AG08395 (cell line): Measurements from ENCODE around the gene HBQ1.
"Not testable (repeated sequence)": the region's sequence is repeated elsewhere in the genome, so short reads cannot be mapped to it uniquely, and the experiment has no call there.

Source experiments
- DNase-seq: peaks from one replicate; pipeline ENCODE4 v3.0.0; 2012; ENCODE audit warnings: mixed read lengths, low spot score

HBQ1 gene

DNA sequence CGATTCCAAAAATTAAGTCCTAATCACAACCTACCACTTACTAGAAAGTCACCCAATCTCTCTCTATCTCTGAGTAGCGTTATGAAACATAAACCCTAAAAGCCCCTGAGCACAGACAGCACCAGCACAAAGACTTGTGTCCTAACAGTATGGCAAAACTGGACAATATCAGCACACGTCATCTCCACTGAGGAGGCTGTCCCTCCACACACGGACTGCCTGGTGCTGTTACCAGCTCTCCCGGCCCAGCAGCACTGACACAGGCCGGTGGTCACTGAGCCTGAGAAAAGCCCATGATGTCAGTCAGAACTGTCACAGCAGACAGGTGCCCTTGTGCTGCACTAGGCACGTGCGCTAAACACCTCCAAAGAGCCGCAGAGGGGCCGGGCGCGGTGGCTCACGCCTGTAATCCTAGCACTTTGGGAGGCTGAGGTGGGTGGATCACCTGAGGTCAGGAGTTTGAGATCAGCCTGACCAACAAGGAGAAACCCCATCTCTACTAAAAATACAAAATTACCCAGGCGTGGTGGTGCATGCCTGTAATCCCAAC lies 31.4 kb downstream of the HBQ1 start:
- not testable (repeated sequence) for DNase-seq

DNA sequence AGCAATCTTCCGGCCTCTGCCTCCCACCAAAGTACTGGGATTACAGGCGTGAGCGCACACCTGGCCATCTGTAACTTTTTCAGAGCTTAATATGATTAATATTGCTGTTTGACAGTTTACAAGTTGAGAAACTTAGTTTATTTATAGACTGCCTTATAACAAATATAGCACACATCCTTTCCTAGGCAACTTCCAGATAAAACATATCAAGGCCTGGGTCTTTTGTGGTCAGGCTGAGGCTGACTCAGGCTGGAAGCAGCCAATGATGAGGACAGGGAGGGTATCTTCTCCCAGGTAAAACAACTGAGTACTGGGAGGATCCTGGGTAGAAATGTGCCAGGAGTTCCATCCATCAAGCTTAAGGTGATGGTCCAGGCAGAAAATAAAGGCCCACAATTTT lies 32.7 kb downstream of the HBQ1 start:
- DNase-seq, result no peak

DNA sequence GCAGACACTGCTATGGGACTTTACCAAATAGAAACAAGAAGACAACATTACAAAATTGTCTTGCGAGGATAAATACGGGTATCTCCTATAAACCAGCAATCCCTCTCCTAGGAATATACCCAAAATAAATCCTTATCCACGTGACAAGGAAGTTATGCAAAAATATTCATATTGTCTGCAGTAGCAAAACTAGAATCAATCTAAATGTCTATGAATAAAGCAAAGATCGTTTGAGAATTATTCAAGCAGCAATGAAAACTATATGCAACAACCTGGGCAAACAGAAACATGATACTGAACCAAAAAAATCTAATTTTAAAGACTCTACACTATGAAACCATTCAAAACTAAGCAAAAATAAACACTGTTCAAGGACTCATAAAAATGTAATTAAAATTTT lies 39.8 kb downstream of the HBQ1 start:
- no peak for DNase-seq

DNA sequence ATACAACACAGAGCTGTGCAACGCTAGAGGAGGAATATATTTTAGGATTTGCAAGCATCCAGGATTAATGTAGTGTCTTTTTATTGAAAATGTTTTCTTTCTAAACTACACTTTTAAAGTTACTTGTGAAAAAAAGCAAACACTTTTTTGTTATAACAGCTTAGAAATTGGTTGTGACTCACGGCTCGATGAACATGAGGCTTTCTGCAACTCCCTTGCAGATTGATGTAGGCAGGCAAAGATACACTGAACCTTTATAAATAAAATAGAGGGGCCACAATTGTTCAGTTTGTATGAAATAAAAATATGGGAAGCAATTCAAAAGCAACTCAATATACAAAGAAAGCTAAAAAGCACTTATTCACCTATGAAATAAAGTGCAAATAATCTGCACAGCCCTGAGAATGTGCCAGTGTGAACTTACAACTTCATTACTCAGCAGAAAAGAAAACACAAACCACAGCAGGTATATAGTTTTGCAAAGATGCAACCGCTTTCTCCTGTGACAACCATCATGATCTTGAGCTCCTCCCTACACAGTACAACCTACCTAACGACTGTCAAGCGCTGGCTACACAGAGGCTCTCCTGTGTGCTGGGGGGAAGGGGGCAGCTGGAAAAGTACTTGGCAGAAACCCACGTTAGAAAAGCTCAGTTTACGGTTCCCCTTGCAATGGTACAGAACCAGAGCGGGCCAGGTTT lies 48.0 kb downstream of the HBQ1 start:
- DNase-seq, result no peak

DNA sequence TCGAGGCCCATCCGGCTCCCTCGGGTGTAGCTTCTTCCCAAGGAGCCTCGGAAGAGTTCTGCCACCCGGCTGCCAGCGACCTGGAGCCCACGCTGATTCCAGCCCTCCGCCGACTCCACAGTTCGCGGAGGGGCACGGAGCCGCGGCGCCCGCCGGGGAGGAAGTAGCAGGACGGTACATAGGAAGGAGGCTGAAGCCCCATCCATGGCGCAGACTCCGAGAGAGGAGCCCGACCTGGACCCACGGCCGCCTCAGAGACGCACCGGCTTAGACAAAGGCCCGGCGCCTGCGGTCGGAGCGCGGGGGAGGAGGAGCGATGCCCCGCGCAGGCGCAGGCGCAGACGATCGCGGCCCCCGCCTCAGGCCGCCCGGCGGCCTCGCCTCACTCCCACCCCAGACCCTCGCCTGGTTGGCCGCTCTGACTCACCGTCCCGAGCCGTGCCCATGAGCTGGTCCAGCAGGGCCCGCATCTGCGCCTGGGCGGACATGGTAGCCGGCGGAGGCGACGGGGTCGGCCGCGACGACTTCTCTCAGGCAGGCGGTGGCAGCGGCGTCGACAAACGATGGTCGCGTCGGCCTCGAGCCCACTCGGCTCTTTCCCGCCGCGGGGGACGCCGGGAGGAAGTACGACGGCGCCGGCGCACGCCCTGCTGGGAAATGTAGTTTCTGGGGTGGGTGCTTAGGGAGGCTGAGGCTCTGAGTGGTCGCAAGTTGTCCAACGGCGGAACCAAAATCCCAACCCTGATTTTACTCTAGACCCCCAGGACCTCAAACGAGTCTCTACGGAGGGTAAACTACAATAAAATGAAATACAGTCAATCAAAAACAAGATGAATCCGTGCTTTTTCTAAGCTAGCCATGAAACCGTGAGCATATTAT lies 48.8 kb downstream of the HBQ1 start, which contains the start of gene LUC7L:
Gene LUC7L, minus strand, starts transcription at position 598 of the 879 bp plus-strand sequence. Its CDS starts 110 bp downstream, at position 488.
- DNase-seq, result peak; percentile 93

DNA sequence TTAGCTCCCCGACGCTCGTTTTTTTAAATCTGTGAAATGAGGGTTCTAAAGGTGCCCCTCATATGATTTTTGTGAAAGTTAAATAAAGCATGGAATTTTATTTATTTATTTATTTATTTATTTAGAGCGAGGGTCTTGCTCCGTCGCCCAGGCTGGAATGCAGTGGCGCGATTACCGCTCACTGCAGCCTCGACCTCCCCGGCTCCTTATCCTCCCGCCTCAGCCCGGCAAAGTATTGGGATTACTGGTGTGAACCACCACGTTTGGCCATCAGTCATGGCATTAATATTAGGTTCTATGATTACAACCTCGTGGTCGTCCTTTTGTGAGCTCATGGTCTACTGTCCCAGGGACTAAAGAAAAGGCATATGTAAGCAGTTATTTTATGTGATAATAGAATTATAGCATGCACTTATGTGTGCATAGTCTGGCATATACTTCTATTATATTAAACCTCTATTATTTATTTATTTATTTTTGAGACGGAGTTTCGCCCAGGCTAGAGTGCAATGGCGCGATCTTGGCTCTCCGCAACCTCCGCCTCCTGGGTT lies 49.5 kb downstream of the HBQ1 start:
- no peak for DNase-seq

DNA sequence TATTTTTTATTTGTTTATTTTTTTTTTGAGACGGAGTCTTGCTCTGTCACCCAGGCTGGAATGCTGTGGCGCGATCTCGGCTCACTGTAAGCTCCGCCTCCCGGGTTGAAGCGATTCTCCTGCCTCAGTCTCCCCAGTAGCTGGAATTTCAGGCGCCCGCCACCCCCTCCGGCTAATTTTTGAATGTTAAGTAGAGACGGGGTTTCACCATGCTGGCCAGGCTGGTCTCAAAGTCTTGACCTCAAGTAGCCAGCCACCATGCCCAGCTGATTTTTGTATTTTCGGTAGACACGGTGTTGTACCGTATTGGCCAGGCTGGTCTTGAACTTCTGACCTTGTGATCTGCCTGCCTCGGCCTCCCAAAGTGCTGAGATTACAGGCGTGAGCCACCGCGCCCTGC lies 50.1 kb downstream of the HBQ1 start:
- not testable (repeated sequence) for DNase-seq
